HEK293T (cell line): Measurements from ENCODE around the gene DBET.
"Not testable (repeated sequence)": the region's sequence is repeated elsewhere in the genome, so short reads cannot be mapped to it uniquely, and the experiment has no call there.

Experiments
- CTCF ChIA-PET: fragments of 350-600 bp; formaldehyde crosslinking; extraction: SDS; loops from one replicate; lab custom pipeline; 2021; ENCODE audit warnings: antibody characterized with exemption, inconsistent platforms; lab: Yijun Ruan, JAX
- POLR2A ChIA-PET: fragments of 350-600 bp; formaldehyde crosslinking; extraction: SDS; loops from one replicate; lab custom pipeline; 2020; ENCODE audit warnings: antibody characterized with exemption, inconsistent platforms; lab: Yijun Ruan, JAX
- DNase-seq: peaks from one replicate; pipeline ENCODE4 v3.0.0; 2012; ENCODE audit warnings: mixed read lengths; ENCODE audit errors: extremely low spot score

DBET gene

GRCh38 chr4:190049378-190050239 lies 14.7 kb upstream of the DBET start:
- DNase-seq, CTCF ChIA-PET, POLR2A ChIA-PET: not testable (repeated sequence)

GRCh38 chr4:190058997-190059396 lies 5.3 kb upstream of the DBET start:
- POLR2A ChIA-PET, CTCF ChIA-PET, DNase-seq: not testable (repeated sequence)

GRCh38 chr4:190064805-190065204 lies 503 bp downstream of the DBET start:
- CTCF ChIA-PET, POLR2A ChIA-PET, DNase-seq: not testable (repeated sequence)

GRCh38 chr4:190068351-190068750 lies 4.0 kb downstream of the DBET start:
- POLR2A ChIA-PET, CTCF ChIA-PET, DNase-seq: not testable (repeated sequence)

GRCh38 chr4:190093052-190093451 lies 28.8 kb downstream of the DBET start:
- POLR2A ChIA-PET, DNase-seq, CTCF ChIA-PET: not testable (repeated sequence)

GRCh38 chr4:190094031-190094430 lies 29.7 kb downstream of the DBET start:
- POLR2A ChIA-PET, CTCF ChIA-PET, DNase-seq: not testable (repeated sequence)

- CTCF ChIA-PET, POLR2A ChIA-PET, DNase-seq: not testable (repeated sequence)
Observed at GRCh38 chr4:190095335-190095734, 31.0 kb downstream of the DBET start.

GRCh38 chr4:190099605-190100004 lies 35.3 kb downstream of the DBET start:
- DNase-seq, CTCF ChIA-PET, POLR2A ChIA-PET: not testable (repeated sequence)

- CTCF ChIA-PET, DNase-seq, POLR2A ChIA-PET: not testable (repeated sequence)
Observed at GRCh38 chr4:190101525-190101924, 37.2 kb downstream of the DBET start.

GRCh38 chr4:190106191-190106590 lies 41.9 kb downstream of the DBET start:
- POLR2A ChIA-PET, CTCF ChIA-PET: not testable (repeated sequence)

GRCh38 chr4:190106611-190107480 lies 42.5 kb downstream of the DBET start:
- CTCF ChIA-PET, DNase-seq, POLR2A ChIA-PET: not testable (repeated sequence)

More at GRCh38 chr4:190106191-190106590, 41.9 kb downstream of the DBET start:
- DNase-seq, result not testable (repeated sequence)

GRCh38 chr4:190107766-190108485 lies 43.6 kb downstream of the DBET start:
- DNase-seq, POLR2A ChIA-PET, CTCF ChIA-PET: not testable (repeated sequence)

- DNase-seq, POLR2A ChIA-PET, CTCF ChIA-PET: not testable (repeated sequence)
Observed at GRCh38 chr4:190108756-190109155, 44.5 kb downstream of the DBET start.

GRCh38 chr4:190109390-190110011 lies 45.2 kb downstream of the DBET start:
- DNase-seq, CTCF ChIA-PET, POLR2A ChIA-PET: not testable (repeated sequence)

GRCh38 chr4:190110033-190110432 lies 45.7 kb downstream of the DBET start:
- CTCF ChIA-PET, DNase-seq, POLR2A ChIA-PET: not testable (repeated sequence)

GRCh38 chr4:190110570-190111295 lies 46.4 kb downstream of the DBET start:
- CTCF ChIA-PET, POLR2A ChIA-PET, DNase-seq: not testable (repeated sequence)

GRCh38 chr4:190112879-190113278 lies 48.6 kb downstream of the DBET start:
- DNase-seq, POLR2A ChIA-PET, CTCF ChIA-PET: not testable (repeated sequence)
